GM19467 (cell line): ENCODE data around the gene EXOC6B.

Experiments
- ATAC-seq: cut with Tn5 transposase; IDR thresholded peaks from one replicate; pipeline ENCODE4 v1.9.1; 2021; ENCODE audit warnings: mild to moderate bottlenecking, moderate library complexity; ENCODE audit not compliant: unreplicated experiment

Gene EXOC6B

GRCh38 chr2:72293620-72294019, 532.2 kb downstream of the EXOC6B start:
- ATAC-seq = no peak

GRCh38 chr2:72292433-72292832, 533.4 kb downstream of the EXOC6B start:
- ATAC-seq = no peak

GRCh38 chr2:72291059-72291458, 534.8 kb downstream of the EXOC6B start:
- no peak for ATAC-seq

GRCh38 chr2:72289736-72290135, 536.1 kb downstream of the EXOC6B start:
- ATAC-seq = no peak

GRCh38 chr2:72289283-72289682, 536.5 kb downstream of the EXOC6B start:
- no peak for ATAC-seq

GRCh38 chr2:72278046-72278445, 547.8 kb downstream of the EXOC6B start:
- ATAC-seq = no peak

- no peak for ATAC-seq
These were observed 549.0 kb downstream of the EXOC6B start for GRCh38 chr2:72276876-72277275.

- no peak for ATAC-seq
These were observed 549.5 kb downstream of the EXOC6B start for GRCh38 chr2:72276356-72276755.

GRCh38 chr2:72275084-72275483, 550.7 kb downstream of the EXOC6B start:
- no peak for ATAC-seq

GRCh38 chr2:72274380-72274797, 551.4 kb downstream of the EXOC6B start:
- no peak for ATAC-seq

GRCh38 chr2:72273384-72273783, 552.4 kb downstream of the EXOC6B start:
- no peak for ATAC-seq

- ATAC-seq = no peak
These were observed 553.8 kb downstream of the EXOC6B start for GRCh38 chr2:72271766-72272641.

- no peak for ATAC-seq
These were observed 554.6 kb downstream of the EXOC6B start for GRCh38 chr2:72271276-72271614.

- ATAC-seq = no peak
These were observed 555.1 kb downstream of the EXOC6B start for GRCh38 chr2:72270556-72271275.

- ATAC-seq = no peak
These were observed 562.1 kb downstream of the EXOC6B start for GRCh38 chr2:72263776-72264060.

GRCh38 chr2:72263043-72263775, 562.6 kb downstream of the EXOC6B start:
- ATAC-seq = no peak

- ATAC-seq = no peak
These were observed 564.8 kb downstream of the EXOC6B start for GRCh38 chr2:72261076-72261475.

GRCh38 chr2:72255540-72255939, 570.3 kb downstream of the EXOC6B start:
- ATAC-seq = no peak

- no peak for ATAC-seq
These were observed 570.9 kb downstream of the EXOC6B start for GRCh38 chr2:72254831-72255451.

GRCh38 chr2:72238311-72238710, 587.5 kb downstream of the EXOC6B start:
- ATAC-seq = no peak

GRCh38 chr2:72237549-72237948, 588.3 kb downstream of the EXOC6B start:
- ATAC-seq = no peak
